ENCODE data around the gene IGF1R.
A peak's percentile ranks its signal among the peaks of the same experiment; 100 is the strongest.

IGF1R gene

DNA sequence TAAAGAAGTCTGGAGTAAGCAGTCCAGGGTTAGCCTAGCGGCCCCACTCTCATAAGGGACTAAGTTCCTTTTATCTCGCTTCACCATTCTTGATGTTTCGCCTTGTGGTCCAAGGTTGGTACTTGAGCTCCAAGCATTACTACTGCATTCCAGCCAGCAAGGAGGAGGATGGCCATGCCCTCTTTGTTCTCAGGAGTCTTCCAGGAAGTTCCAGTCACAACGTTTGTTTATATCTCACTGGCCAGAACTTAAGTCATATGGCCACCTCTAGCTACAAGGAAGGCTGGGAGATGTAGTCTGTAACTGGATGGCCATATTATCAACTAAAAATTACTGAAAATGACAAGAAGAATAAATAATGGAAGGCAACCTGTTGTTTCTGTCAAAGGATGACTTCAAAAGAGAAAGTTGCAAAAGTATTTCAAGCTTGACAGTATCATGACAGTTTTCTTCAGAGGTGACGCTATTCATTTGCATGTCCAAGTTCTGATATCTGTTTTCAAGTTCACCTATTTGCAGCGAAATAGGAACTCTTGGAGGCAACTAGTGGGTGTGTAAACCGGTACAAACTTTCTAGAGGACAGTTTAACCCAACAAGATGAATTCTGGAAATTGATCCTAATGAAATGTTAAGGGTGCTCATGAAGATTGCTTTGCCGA, 240.6 kb downstream of the IGF1R start:
- DNase-seq (ENCODE audit: low spot score), result peak; percentile 60

GRCh38 chr15:98889930-98890695, 241.8 kb downstream of the IGF1R start:
- DNase-seq (ENCODE audit: low spot score), result peak; percentile 71

- DNase-seq (ENCODE audit: low spot score), result no peak
These were observed 243.0 kb downstream of the IGF1R start for GRCh38 chr15:98891301-98891700.

GRCh38 chr15:98893401-98893800, 245.1 kb downstream of the IGF1R start:
- DNase-seq (ENCODE audit: low spot score), result no peak

- DNase-seq (ENCODE audit: low spot score), result no peak
These were observed 246.0 kb downstream of the IGF1R start for GRCh38 chr15:98894312-98894711.

GRCh38 chr15:98896002-98896721, 247.8 kb downstream of the IGF1R start:
- no peak for DNase-seq (ENCODE audit: low spot score)

DNA sequence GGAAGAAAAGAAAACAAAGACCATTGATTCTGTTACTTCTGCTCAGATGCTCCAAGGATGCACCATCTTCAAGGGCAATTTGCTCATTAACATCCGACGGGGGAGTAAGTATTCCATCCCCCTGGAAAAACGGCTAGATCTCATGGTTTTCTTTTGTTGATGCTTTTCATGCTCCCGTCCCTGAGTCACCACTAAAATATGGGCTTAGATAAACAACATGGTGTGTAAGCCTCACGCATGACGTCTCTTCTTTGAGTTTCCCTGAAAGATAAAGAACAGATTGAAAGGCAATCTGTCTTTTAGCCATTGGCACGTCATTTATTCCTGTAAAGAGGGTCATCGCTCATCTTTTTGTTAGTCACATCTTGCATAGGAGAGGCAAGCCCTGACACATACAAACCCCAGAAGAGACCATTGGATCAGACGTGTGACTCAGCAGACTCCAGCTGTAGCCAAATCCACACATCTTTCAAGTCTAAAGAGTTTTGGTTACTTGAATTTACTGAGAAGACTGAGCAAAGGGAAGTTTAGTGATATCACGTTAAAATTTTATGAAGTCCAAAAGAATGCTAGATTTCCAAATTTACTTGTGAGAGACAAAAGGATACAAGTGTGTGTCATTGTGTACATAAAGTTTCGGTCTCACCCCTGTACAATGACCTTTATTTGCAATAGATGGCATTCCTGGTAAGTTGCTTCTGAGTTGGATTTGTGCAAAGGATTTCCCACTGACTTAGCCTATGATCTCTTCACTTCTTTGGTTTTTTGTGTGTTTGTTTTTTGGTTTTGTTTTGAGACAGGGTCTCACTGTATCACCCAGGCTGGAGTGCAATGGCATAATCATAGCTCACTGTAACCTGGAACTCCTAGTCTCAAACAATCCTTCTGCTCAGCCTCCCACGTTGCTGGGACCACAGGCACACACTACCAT, 248.7 kb downstream of the IGF1R start:
- DNase-seq (ENCODE audit: low spot score), result peak; percentile 60

- no peak for DNase-seq (ENCODE audit: low spot score)
These were observed 249.8 kb downstream of the IGF1R start for GRCh38 chr15:98898122-98898521.

DNA sequence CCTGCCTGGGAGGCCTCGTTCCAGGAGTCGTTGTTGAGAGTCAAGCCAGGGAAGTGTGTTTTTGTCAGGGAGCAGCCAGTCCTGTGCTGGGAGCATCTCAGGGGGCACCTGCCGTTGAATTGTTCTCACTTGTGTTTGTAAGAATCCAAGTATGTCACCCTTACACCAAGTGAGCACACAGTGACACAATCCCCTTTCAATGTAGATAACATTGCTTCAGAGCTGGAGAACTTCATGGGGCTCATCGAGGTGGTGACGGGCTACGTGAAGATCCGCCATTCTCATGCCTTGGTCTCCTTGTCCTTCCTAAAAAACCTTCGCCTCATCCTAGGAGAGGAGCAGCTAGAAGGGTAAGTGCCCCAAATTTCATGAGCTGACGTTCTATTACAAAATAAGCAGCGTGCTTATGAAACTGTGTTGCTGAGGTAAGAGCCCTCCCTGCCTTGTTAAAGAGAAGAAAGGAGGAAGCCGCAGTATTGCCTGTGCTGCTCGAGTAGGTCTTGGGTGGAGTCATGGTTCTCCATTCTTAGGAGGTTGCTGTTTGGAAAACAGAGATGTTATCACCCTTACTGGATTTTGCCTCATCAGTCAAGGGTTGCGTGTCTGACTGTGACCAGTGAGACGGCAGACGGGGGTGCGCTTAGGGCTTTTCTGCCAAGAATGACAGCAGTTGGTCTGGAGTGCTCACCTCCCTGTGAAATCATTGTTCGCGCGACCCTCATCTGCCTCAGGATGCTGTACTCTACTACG, 251.1 kb downstream of the IGF1R start:
- no peak for DNase-seq (ENCODE audit: low spot score)

DNA sequence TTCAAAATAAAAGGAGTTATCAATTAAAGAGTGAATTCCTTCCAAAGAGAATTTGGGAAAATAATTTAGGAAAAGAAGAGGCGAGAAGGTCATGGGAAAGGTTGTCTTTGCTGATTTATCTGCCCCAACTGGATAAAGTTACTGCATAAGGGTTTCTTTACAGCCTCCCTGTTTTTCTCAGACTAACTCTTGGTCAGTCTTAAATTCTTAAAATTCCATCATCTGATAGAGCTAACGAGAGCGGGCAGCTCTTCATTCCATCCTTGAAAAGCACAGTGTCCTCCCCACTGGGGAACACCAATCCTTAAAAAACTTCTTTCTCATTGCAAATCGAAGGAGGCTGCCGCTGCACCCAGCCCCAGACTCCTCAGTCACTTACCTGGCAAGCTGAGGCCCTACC, 252.0 kb downstream of the IGF1R start:
- DNase-seq (ENCODE audit: low spot score), result no peak

- DNase-seq (ENCODE audit: low spot score), result no peak
These were observed 253.2 kb downstream of the IGF1R start for GRCh38 chr15:98901434-98902072.

DNA sequence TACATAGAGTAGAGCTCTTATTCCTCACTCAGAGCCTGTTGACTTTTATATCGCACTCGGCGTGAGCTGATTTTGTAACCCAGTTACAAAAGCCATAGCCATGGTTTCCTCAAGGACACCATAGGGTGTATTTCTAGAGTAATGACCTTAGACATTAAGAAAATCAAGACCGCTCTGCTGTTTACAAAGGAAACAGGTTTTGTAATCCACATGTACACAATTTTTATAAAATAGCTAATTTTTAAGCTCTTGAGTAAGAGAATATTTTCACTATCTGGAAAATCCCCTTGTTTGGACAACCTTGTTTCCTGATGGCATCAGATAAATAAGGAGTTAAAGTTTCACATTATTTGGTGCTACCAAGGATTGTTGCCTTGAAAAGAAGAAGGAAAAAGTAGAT, 254.6 kb downstream of the IGF1R start:
- DNase-seq (ENCODE audit: low spot score), result no peak

DNA sequence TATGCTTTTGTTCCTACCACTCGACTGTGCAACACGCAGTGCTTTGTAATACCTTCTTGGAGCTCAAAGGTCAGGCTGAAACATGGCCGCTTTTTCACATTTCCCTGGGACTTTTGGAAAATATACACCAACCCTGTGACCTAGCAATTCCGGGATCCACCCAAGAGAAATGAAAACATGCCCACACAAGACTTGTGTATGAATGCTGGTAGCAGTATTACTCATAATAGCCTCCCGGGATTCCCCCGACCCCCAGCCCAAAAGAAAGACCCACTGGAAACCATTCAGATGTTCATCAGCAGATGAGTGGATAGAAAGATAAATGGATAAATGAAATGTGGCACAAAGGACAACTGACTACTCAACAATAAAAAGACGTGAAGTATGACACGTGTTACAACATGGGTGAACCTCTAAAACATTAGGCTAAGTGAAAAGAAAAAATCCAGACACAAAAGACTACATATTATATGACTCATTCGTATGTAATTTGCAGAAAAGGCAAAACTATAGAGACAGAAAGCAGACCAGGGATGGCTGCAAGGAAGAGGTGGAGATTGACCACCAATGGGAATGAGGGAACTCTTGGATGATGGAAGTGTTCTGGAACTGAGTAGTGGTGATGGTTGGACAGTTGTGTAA, 255.2 kb downstream of the IGF1R start:
- peak; percentile 56 for DNase-seq (ENCODE audit: low spot score)

DNA sequence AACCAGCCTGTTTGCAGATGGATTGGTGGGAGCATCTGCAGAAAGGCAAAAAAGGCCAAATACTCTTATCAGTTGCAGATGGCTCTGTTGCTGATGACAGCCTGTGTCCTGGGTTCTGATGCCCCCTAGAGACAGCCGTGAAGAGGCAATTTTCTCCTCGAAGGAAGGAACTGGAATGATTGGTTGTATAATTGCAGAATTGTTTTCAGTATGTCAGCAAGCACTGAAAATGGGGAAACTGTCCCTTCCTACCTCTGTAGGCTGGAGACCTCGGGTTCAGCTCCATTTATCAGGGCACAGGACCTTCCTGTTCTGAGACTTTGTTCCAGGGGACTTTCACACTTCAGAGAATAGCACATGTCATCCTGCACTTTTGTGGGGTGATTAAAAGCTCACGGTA, 256.2 kb downstream of the IGF1R start:
- no peak for DNase-seq (ENCODE audit: low spot score)

DNA sequence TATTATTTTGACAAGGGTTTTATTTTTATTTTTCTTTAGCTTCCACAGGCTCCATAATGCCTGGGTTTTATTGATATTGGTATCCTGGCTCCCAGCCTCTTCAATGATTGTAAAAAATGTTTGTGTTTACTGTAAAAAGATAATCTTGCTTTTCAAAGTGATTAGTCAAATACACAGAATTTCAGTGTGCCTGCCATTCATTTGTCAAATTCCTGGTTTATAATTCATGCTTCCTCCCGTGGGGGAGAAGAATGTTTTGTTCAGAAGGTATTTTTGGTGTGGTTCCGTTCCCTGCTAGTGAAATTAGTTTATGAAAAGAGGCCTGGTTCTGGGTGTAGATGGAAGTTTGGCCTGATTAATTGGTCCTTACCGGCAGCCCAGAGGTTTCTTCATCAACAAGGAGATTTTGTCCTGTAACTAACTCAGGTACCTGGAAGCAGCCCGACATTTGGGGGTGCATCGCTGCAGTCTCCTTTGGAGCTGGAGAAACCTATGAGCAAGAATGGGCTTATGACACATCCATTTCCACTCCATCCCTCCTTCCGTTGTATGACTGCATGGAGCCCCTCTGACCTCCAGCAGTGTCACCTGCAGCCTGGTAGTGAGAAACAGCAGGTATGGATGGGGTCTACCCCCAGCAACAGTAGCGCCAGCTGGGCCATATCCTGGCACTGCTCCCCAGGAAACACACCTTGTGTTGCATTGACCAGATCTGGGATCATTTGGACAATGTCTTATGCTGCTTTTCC, 257.8 kb downstream of the IGF1R start:
- no peak for DNase-seq (ENCODE audit: low spot score)

DNA sequence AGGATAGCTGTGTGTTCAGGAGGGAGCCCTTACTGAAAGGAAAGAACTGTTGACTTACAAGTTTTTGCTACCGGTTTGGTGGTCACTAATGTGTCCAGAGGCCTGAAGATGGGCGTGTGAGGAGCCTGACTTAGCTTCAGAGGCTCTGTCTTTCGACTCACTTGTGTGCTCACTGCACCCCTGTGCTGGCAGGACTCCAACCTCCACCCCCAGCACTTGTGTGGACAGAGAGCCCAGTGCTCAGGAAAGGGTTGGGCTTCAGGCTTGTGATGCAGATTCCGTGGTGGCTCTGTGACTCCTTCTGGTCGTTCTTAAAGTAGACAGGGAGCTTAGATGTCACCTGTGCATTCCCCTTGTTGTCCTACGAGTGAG, 258.4 kb downstream of the IGF1R start:
- no peak for DNase-seq (ENCODE audit: low spot score)

DNA sequence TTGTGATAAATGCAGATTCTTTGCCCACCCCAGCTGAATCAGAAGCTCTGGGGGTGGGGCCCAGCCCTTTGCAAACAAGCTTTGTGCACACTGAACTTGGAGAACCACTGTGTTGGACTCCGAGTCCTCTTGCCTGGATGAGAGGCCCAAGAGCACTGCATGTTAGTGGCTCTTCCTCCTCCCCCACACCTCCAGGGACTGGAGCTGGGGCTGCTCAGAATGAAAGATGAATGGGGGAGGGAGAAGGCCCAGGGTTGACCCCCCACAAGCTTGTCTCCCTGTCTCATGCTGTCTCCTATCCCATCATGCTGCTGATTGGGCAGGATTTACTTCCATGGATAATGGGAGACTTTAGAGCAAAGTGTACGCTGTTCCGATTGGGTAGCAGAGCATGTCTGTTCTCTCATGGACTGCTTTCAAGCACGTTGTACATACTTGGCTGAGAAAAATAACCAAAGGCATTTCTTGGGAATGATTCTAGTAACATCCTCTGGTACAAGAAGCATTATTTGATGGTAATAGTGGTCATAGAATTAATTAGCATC, 259.7 kb downstream of the IGF1R start:
- DNase-seq (ENCODE audit: low spot score), result no peak

DNA sequence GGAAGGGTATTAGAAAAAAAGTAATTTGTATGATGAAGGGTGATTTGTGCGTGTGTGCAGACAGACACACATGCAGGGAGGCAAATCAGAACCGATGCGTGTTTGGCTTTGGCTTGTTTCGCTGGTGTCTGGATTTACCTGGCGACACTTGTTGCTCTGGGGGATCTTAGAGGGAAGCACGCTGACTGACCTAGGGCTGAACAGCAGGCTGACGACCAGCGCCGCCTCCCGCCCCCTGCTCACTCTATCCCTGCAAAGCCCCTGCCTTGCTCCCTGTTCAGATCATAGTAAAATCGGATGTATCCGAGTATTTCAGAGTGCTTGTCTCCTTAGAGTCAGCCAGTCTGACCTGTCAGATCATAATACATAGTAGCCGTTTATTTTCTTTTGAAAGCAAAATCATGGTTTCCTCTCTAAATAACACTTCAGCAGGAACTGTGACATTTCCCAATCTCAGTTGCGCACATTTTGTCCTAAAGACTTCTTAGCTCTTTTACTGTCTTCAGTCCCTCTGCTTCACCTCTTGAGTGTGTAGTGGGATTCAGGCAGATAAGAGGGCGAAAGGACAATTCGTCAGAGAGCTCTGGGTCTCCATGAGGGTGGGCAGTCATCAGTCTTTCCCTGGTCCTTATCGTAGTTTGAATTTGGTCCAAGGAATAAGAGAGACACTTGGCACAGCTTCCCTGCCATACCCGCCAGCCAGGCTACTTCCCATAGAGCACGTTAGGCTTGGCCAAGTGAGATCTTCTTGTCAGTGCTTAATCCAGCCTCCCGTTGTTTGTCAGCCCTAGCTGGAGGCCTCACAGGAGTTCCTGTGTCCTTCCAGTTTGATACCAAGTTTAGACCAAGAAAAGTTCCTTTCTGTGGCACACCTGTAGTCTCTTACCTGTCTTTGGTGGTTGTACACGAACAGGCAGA, 261.9 kb downstream of the IGF1R start:
- no peak for DNase-seq (ENCODE audit: low spot score)

Measured in kidney capillary endothelial cell (primary cell).